GM12872 (cell line): ENCODE data around the gene PPP2R2B.

Experiments used
- TF ChIP-seq, protein P1 (sequence below): IDR thresholded peaks from 3 replicates; pipeline ENCODE4 v1.5.1; 2011; ENCODE audit warnings: low read depth, mild to moderate bottlenecking, low read length, moderate library complexity; ENCODE audit not compliant: insufficient read depth

The PPP2R2B gene

DNA sequence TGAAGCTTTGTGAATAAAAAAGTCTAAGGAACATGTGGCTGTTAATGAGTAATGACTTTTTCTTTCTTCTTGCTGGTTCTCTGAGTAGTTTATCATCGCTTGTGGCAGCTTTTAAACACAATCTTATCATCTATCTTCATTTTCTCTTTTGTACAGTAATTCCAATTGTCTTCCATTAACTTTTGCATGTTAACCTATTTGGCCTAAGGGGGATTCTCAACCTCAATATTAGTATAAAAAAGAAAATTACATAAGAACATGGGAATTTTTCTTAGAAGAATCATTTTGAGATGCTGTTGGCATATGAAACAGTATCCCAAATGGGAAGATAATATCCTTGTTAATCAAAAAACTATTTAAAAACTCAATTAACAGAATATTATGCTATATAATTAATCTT lies 182.9 kb downstream of the PPP2R2B start:
- TF ChIP-seq, protein P1, sequence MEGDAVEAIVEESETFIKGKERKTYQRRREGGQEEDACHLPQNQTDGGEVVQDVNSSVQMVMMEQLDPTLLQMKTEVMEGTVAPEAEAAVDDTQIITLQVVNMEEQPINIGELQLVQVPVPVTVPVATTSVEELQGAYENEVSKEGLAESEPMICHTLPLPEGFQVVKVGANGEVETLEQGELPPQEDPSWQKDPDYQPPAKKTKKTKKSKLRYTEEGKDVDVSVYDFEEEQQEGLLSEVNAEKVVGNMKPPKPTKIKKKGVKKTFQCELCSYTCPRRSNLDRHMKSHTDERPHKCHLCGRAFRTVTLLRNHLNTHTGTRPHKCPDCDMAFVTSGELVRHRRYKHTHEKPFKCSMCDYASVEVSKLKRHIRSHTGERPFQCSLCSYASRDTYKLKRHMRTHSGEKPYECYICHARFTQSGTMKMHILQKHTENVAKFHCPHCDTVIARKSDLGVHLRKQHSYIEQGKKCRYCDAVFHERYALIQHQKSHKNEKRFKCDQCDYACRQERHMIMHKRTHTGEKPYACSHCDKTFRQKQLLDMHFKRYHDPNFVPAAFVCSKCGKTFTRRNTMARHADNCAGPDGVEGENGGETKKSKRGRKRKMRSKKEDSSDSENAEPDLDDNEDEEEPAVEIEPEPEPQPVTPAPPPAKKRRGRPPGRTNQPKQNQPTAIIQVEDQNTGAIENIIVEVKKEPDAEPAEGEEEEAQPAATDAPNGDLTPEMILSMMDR, result no peak

DNA sequence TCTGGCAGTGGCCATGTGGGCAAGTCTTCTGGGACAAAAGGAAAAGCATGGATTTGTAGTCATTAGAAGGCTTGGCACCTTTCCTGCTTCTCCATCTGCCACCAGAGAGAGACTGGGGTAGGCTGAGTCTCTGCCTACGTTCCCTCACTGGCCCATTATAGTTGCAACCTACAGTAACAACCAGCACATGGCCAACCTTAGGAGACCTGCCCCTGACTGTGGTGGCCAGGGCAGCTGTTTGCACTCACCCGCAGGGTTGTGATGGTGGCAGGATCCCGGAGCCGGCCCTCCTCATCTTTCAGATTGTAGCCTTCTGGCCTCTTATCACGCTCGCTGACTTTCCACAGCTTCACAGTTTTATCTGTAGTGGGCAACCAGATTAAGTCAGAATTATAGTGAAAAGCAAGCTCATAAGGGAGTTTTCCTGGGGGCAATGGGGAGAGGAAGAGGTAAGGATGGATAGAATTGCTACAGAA lies 187.6 kb downstream of the PPP2R2B start:
- TF ChIP-seq, protein P1, result no peak

DNA sequence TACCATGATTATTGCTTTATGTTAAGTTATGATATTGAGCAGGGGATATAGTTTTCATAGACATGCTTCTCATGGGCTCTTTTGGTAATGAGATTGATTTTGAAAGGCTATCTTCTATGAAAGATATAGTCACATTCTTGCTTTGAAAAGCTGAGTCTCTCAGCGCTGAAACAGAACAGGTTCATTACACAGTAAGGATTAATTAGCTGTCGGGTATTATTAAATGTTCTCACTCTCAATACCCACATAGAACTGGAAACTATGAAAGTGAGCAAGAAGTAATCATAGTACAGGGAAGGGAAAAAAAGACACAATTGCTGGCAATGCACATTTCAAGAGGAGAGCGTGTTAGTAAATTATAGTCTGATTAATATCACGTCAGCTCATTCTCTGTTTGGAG lies 190.9 kb downstream of the PPP2R2B start:
- TF ChIP-seq, protein P1, result no peak

DNA sequence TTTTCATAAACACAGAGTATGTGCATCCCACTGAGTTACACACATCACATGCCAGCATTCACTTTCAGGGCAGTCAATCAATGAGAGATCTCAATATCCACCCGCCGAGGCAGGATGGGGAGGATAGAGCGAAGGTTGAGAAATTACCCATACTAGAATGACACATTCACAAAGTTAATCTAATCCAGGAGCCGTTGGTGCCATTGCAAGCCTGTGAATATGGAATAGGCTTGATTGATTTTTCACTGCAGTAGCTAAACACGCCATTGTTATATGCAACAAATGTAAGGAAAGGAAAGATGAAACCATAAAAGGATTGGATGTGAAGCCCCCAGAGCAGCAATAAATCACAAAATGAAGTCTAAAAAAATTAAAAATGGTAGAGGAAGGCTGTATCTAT lies 194.7 kb downstream of the PPP2R2B start:
- TF ChIP-seq, protein P1, result no peak

DNA sequence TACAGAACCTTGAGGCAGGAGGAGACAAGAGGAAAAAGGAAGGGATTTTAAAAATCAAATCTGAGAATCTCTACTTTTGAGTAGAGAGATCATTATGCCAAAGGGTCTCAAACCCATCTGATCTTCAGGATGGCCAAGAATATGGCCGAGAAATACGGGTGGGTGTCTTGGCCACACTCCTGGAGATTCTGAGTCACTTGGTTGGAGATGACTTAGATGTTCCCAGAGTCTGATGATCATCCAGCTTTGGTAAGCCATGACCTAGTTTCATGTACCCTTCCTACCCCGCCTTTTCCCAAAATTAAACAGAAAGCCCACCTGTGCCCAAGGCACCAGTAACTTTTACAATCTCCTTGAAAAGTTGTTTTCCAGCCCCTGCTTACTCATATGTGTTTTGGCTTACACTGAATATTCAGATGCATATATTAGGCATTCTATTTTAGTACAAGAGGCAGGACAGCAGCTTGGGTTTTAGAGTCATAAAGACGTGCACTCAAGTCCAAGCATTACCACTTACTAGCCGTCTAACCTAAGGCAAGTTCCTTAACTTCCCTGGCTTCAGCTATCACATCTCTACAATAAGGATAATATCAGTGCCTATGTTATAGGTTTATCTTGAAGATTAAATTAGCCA lies 195.5 kb downstream of the PPP2R2B start:
- TF ChIP-seq, protein P1, result no peak

DNA sequence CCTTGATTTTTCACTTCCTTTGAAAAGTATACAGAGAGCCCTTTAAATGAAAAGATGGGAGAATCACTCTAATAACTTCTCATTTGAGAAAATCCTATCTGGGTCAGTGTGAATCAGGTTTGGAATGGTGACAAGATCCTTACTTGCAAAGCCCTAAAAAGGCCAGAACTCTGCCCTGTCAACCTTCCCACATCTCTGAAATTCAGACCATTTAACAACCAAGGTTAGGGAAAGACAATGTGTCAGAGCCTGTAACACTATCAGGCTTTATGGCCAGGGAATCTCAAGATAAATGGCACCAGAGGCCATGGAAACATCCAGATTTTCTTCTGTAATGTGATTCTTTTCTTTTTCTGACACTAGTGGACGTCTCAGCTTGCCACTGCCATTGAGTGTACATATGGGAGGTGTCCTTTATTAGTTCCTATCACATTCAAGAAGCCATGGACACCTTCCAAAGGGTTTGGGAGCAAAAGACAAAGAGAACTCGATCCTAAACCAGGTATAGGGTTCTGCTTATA lies 196.9 kb downstream of the PPP2R2B start:
- TF ChIP-seq, protein P1, result no peak

DNA sequence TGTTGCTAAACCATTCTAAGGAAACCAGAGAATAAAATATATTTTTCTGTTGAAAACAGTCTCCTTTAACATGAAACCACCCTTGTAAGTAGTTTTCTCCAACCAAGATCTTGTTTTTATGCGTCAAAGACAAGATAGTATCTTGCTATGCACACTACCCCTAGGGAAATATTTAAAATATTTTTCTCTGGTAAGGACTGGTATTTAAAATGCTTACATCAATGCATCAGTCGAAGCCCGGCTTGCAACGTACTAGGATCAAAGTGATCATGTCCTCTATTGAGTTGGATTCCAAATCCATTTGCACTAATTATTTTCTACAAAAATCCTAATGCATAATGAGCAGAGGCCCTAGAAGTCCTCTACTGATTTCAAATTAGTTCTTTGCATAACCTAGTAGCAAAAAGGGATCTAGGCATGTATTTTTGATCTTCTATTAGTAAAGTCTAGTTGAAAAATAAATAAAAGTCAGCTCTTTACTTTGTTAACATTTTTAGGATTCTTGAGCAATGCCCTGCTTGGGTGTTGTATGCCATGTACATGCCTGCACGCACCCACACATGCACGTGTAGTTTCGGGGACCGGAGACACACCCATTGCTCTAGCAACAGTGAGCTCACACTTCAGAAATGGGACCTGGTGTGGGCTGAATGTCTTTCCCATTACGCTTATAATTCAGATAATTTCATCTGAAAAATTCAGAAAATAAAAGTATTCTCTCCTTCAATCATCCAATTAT lies 197.5 kb downstream of the PPP2R2B start:
- TF ChIP-seq, protein P1, result no peak
